ENCODE results near the gene ARHGAP30.

ARHGAP30 gene

GRCh38 chr1:161009602-161010211 lies 60.0 kb downstream of the ARHGAP30 start:
- no peak for DNase-seq (ENCODE audit: extremely low read depth, low read depth)
- no peak overlapping the region for H3K4me3 ChIP-seq (replicated peaks; ENCODE audit: low read depth, low read length)
- TF ChIP-seq CTCF (IDR thresholded peaks at IDR 0.05; ENCODE audit: low read depth, low read length, missing control alignments): no peak

GRCh38 chr1:161008869-161009510 lies 60.7 kb downstream of the ARHGAP30 start:
- H3K4me3 ChIP-seq (replicated peaks; ENCODE audit: low read depth, low read length): no peak overlapping the region
- no peak for TF ChIP-seq CTCF (IDR thresholded peaks at IDR 0.05; ENCODE audit: low read depth, low read length, missing control alignments)
- DNase-seq (ENCODE audit: extremely low read depth, low read depth): no peak

GRCh38 chr1:161007369-161007768 lies 62.3 kb downstream of the ARHGAP30 start:
- H3K4me3 ChIP-seq (replicated peaks; ENCODE audit: low read depth, low read length): no peak overlapping the region
- no peak for DNase-seq (ENCODE audit: extremely low read depth, low read depth)
- no peak for TF ChIP-seq CTCF (IDR thresholded peaks at IDR 0.05; ENCODE audit: low read depth, low read length, missing control alignments)

GRCh38 chr1:161006563-161006962 lies 63.1 kb downstream of the ARHGAP30 start:
- H3K4me3 ChIP-seq (replicated peaks; ENCODE audit: low read depth, low read length): no peak overlapping the region
- TF ChIP-seq CTCF (IDR thresholded peaks at IDR 0.05; ENCODE audit: low read depth, low read length, missing control alignments): no peak
- no peak for DNase-seq (ENCODE audit: extremely low read depth, low read depth)

- no peak for DNase-seq (ENCODE audit: extremely low read depth, low read depth)
- H3K4me3 ChIP-seq (replicated peaks; ENCODE audit: low read depth, low read length): no peak overlapping the region
- no peak for TF ChIP-seq CTCF (IDR thresholded peaks at IDR 0.05; ENCODE audit: low read depth, low read length, missing control alignments)
These were observed 68.2 kb downstream of the ARHGAP30 start for GRCh38 chr1:161001525-161001924.

- no peak overlapping the region for H3K4me3 ChIP-seq (replicated peaks; ENCODE audit: low read depth, low read length)
- TF ChIP-seq CTCF (IDR thresholded peaks at IDR 0.05; ENCODE audit: low read depth, low read length, missing control alignments): no peak
- no peak for DNase-seq (ENCODE audit: extremely low read depth, low read depth)
These were observed 68.8 kb downstream of the ARHGAP30 start for GRCh38 chr1:161000736-161001480.

Data from HFF-Myc (cell line).